CD4-positive, alpha-beta T cell treated with Interleukin-17A for 1 hour (primary cell): ENCODE data around the gene OR4D2.
"Not testable (repeated sequence)": the region's sequence is repeated elsewhere in the genome, so short reads cannot be mapped to it uniquely, and the experiment has no call there.

Experiments used
- DNase-seq: peaks from one replicate; pipeline ENCODE4 v3.0.0-alpha.2; 2020

OR4D2 gene

GRCh38 chr17:58166682-58167081 is at the start of gene OR4D2:
Gene OR4D2, plus strand, starts transcription at chr17:58166982. Its CDS starts 2,674 bp downstream, at chr17:58169656.
- DNase-seq, result no peak

GRCh38 chr17:58117382-58117781 is 49.4 kb upstream of the OR4D2 start:
- no peak for DNase-seq

- DNase-seq, result no peak
These were observed 47.3 kb upstream of the OR4D2 start for GRCh38 chr17:58119491-58119890.

- DNase-seq, result peak; percentile 62
These were observed 46.5 kb upstream of the OR4D2 start for GRCh38 chr17:58120195-58120822.

- peak; percentile 74 for DNase-seq
These were observed 44.9 kb upstream of the OR4D2 start for GRCh38 chr17:58121925-58122324.

- DNase-seq, result no peak
These were observed 38.9 kb upstream of the OR4D2 start for GRCh38 chr17:58127846-58128245.

GRCh38 chr17:58132697-58133096 is 34.1 kb upstream of the OR4D2 start:
- DNase-seq, result not testable (repeated sequence)

- no peak for DNase-seq
These were observed 30.0 kb upstream of the OR4D2 start for GRCh38 chr17:58136669-58137279.

- DNase-seq, result no peak
These were observed 25.3 kb upstream of the OR4D2 start for GRCh38 chr17:58141505-58141904.

GRCh38 chr17:58143335-58143734 is 23.4 kb upstream of the OR4D2 start:
- not testable (repeated sequence) for DNase-seq

GRCh38 chr17:58144801-58145200 is 22.0 kb upstream of the OR4D2 start:
- DNase-seq, result no peak

GRCh38 chr17:58147930-58148434 is 18.8 kb upstream of the OR4D2 start, which contains the start of gene OR4D1:
Gene OR4D1, plus strand, starts transcription at chr17:58148384. Its CDS starts 6,770 bp downstream, at chr17:58155154.
- no peak for DNase-seq

- no peak for DNase-seq
These were observed 18.2 kb upstream of the OR4D2 start for GRCh38 chr17:58148609-58149008.

- no peak for DNase-seq
These were observed 16.4 kb upstream of the OR4D2 start for GRCh38 chr17:58150394-58150793.

GRCh38 chr17:58153046-58153445 is 13.7 kb upstream of the OR4D2 start:
- DNase-seq, result peak; percentile 89

GRCh38 chr17:58153671-58154070 is 13.1 kb upstream of the OR4D2 start:
- peak; percentile 29 for DNase-seq

- DNase-seq, result peak; percentile 73
These were observed 9.7 kb upstream of the OR4D2 start for GRCh38 chr17:58156839-58157803.

- DNase-seq, result no peak
These were observed 8.6 kb upstream of the OR4D2 start for GRCh38 chr17:58158181-58158580.

GRCh38 chr17:58161566-58161965 is 5.2 kb upstream of the OR4D2 start:
- DNase-seq, result no peak

- DNase-seq, result no peak
These were observed 801 bp upstream of the OR4D2 start for GRCh38 chr17:58165981-58166380.

- peak; percentile 37 for DNase-seq
These were observed 3.8 kb downstream of the OR4D2 start for GRCh38 chr17:58170622-58171021.

GRCh38 chr17:58172369-58173071 is 5.7 kb downstream of the OR4D2 start:
- DNase-seq, result peak; percentile 79

GRCh38 chr17:58174871-58175270 is 8.1 kb downstream of the OR4D2 start:
- no peak for DNase-seq
